B cell (primary cell): Measurements from ENCODE around the gene PIK3R3.

Experiments used
- EZH2 ChIP-seq: IDR thresholded peaks from 2 replicates; pipeline ENCODE4 v1.6.1; 2012; ENCODE audit warnings: borderline replicate concordance, low read depth, mild to moderate bottlenecking, moderate library complexity, low read length; ENCODE audit not compliant: insufficient read depth, poor library complexity, severe bottlenecking
- TF ChIP-seq, protein P1 (sequence below): fragments of 200-600 bp; IDR thresholded peaks from one replicate; pipeline ENCODE4 v1.8.0; 2022; ENCODE audit warnings: antibody characterized with exemption, mild to moderate bottlenecking

DNA sequence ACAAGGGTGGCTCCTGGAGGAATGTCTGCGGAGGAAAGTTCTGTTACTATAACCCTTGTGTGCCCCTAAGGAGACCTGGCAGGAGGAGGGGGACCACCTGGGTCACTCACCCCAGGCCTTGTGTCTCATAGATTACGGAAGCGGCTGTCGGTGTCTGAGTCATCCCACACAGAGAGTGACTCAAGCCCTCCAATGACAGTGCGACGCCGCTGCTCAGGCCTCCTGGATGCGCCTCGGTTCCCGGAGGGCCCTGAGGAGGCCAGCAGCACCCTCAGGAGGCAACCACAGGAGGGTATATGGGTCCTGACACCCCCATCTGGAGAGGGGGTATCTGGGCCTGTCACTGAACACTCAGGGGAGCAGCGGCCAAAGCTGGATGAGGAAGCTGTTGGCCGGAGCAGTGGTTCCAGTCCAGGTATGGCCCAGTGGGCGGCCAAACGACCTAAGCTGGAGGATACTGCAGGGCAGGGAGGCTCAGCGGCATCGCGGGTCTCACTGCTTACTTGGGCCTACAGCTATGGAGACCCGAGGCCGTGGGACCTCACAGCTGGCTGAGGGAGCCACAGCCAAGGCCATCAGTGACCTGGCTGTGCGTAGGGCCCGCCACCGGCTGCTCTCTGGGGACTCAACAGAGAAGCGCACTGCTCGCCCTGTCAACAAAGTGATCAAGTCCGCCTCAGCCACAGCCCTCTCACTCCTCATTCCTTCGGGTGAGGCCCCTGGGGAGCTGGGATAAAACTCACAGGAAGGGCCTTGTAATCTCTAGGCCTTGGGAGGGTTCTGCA, 101.4 kb downstream of the PIK3R3 start:
- TF ChIP-seq, protein P1, sequence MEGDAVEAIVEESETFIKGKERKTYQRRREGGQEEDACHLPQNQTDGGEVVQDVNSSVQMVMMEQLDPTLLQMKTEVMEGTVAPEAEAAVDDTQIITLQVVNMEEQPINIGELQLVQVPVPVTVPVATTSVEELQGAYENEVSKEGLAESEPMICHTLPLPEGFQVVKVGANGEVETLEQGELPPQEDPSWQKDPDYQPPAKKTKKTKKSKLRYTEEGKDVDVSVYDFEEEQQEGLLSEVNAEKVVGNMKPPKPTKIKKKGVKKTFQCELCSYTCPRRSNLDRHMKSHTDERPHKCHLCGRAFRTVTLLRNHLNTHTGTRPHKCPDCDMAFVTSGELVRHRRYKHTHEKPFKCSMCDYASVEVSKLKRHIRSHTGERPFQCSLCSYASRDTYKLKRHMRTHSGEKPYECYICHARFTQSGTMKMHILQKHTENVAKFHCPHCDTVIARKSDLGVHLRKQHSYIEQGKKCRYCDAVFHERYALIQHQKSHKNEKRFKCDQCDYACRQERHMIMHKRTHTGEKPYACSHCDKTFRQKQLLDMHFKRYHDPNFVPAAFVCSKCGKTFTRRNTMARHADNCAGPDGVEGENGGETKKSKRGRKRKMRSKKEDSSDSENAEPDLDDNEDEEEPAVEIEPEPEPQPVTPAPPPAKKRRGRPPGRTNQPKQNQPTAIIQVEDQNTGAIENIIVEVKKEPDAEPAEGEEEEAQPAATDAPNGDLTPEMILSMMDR, result no peak
- TF ChIP-seq EZH2, result no peak
